ENCODE results near the gene RREB1.
"Not testable (repeated sequence)": the region's sequence is repeated elsewhere in the genome, so short reads cannot be mapped to it uniquely, and the experiment has no call there.

Gene RREB1

DNA sequence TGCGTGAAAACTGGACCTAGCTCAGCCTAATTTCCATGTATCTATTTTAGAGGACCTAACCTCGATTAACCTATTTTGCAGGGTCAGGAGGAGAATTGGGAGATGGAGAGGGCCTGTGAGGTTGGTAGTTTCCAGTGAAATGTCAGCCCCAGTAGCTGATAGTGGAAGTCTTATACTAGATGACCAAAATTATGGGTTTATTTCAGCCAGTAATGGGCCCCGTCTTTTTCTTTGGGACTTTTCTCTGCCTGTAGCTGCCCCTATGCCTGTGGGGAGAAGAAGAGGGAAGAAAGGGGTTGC, 37.8 kb downstream of the RREB1 start:
- FAIRE-seq = no peak

DNA sequence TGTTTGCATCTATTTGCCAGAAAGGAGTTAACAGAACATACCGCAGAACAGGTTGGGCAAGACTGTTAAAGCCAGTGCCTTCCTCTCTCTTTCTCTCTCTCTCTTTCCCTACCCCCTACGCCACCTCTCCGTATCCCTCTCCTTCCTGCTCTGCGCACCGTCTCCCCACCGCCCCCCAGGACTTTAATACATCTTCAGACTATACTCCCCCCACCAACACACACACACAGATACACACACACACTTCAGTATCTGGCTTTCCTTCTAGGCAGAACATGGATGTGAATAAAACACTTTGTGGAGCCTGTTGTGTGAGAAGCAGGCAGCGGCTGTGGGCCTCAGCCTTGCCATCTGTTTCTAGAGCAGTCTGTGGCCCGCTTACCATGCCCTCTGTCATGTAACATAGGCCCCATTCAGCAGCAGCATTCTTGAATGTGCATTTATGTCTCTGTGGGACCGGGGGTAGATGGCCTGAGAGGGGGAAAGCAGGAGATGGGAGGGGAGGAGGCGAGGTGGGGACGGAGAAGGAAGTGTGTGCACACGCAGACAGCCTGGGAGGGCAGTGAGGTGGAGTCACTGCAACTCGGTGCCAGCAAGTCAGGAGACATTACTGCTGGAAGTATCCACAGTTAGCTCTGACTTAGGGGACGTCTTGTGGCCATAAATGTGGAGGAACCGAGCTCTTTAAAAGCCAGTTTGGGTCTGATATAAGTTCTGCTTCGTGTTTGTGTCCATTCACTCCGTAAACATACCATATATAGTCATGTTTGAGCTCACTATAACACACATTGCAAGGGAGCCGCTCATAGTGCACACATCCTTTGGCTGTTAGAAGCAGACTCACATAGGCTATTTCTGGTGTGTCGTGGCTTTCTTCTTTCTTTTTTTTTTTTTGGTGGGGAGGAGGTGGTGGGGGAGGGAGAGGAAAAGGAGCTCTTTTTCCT, 38.4 kb downstream of the RREB1 start:
- no peak for FAIRE-seq

DNA sequence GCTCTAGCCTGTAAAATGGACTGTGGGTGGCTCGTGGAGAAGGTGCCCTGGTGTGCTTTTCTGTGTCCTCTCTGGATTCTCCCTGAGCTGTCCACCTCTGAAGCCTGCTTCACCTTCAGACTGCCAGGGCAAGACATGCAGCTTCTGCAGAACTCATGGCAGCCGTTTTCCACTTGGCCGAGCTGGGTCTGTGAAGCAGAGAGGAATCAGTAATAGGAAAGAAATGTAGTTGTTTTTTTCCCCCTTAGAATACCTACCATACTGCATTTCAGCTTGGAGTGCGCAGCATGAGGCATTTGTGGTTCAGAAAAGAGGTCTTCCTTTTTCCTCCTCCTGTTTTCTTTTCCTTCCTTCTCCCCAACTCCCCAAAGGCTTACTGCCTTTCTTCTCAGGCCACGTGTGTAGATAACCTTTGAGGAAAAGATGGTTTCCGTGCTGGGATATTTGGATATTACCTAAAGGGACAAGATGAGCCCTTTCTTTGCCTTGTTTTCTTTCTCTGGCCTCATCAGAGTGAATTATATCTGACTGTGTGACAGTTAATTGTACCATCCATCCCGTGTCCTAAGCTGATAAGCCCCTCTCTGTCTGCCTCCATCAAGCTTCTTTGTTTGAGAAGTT, 39.4 kb downstream of the RREB1 start:
- no peak for FAIRE-seq

DNA sequence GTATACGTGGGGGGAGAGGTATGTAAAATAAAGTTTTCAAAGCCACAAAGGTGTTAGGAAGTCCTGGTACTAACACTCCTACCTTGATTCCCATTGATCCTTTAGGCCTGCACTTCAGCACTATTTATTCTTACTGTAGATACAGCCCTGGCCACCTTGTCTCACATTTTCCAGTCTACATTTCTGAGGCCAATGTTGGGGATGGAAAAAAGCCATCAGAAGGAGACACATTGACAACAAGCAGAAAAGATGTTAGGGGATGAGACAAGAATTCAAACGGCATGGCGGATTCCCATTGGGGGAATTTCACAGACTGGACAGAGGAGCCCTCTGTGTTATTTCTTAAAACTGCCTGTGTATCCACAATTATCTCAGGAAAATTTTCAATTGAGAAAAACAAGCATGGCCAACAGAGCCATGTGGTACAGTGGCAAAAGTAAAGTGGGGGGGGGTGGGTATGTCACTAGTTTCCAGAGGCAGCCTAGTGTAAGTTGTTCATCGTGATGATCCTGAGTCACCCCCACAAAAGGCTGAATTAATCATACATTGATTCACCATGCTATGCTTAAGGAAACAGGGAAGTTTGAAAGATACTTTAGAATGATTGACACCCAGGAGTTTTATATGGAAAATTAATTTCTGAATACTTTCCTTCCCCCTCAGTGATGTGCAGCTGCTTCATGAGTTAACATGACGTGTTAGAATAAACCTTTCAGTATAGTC, 40.5 kb downstream of the RREB1 start:
- FAIRE-seq = no peak

DNA sequence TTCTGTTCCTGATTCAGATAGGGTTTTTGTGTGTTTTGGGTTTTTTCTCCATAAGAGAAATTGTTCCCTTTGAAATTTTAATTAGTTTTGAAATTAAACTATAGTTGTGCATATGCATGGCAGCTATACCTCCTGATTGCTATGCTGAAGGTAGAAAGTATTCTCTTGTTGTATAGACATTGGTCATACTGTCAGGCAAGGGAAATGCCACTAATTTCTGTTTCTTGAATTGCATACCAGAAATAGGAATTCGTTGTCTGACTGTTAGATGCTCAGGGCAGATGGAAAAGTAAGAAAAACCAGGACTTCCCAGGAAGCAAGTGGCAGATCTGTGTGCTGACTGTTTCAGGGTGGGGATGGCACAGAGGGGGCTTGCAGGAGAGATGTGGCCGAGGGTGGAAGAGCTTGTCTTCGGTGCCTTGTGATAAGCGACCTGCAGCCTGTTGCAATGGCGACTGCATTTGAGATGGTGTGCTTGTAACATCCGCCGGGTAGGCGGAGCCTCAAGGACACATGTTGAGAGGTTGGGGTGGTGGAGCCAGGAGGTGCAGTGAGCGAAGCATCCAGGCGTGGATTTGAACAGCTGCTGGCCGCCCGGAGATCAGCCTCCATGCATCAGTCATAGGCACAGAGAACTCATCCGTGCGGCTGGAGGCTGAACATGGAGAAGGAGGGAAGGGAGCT, 42.8 kb downstream of the RREB1 start:
- FAIRE-seq = no peak

DNA sequence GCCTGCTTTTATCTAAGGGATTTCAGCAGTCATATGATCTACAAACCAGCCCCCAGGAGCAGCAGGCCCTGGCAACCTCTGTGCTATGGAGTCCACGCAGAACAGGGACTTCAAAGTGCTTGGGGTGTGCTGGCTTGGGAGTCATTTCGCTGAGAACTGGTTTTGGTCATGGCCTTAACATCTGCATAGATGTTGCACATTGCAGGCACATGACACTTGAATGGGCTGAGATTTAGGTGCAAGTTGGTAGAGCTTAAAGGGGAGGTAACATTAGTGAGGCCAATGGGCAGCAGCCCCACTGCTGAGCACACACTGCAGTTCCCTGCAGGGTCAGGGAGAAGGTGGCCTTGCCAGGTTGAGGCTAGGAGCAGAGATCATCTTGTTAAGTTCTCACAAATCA, 43.6 kb downstream of the RREB1 start:
- no peak for FAIRE-seq

DNA sequence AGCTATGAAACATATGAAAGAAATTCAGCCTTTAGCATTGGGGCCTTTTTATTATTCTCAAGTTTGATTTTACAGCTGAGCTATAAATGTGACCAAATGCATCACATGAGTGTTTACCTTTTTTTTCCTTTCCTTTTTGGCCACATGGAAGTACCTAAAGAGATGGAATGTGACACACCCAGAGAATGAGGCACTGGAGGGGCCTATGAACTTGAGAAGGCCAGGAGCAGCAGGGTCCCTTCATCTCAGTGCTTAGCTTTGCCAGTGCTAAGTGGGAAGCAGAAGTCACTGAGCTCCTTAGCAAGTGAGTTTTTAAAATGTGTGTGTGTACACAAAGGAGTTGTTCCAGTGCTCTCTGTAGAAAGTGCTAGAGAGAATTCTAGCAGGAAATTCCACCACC, 44.7 kb downstream of the RREB1 start:
- no peak for FAIRE-seq

DNA sequence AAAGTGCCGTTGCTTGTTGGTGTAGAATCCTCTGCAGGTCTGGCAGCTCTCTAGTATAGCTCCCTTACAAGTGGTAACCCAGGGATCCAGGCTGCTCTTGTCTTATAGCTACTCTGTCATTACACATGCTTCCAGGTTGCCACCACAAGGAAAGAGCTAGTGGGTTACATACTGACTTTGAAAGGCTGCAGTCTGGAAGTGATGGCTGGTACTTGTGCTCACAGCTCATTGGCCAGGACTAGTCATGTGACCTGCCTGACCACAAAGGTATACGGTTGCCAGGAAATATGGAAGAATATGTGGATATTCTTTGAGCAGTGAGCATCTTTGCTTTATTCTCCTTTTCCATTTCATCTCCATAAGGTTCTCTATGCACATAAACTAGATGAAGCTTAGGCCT, 46.0 kb downstream of the RREB1 start:
- FAIRE-seq = no peak

DNA sequence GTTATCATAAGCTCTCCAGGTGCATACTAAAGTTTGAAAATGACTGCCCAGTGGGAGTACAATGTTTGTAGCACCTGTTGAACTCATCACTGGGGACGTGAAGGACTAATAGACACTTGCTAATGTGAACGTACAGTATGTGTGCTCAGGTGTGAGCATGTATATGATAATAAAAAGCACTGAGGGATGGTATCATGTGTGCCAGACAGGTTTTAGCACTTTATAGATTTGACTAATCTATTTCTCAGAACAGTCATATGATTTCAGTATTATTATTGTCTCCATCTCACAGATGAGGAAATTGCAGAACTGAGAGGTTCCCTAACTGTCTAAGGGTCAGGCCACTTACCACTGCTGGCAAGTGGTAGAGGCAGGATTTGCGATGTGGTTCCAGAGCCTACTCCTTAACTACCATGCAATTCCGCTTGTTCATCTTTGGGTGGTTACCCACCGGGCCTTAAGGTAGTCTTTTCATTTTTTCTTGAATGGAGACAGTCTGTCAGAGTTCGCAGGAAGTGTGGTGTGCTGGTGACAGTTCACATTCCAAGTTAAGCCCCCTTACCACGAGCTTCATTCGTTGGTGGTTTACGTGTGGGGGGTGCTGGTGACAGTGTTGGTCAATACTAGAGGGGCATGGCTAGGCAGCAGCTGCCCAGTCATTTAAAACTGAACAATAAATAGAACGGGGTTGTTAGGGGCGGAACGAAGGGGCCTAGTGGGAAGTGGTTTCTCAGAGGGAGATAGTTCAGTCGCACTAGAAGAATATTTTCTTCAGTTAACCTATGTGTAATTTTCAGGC, 46.8 kb downstream of the RREB1 start:
- no peak for FAIRE-seq

DNA sequence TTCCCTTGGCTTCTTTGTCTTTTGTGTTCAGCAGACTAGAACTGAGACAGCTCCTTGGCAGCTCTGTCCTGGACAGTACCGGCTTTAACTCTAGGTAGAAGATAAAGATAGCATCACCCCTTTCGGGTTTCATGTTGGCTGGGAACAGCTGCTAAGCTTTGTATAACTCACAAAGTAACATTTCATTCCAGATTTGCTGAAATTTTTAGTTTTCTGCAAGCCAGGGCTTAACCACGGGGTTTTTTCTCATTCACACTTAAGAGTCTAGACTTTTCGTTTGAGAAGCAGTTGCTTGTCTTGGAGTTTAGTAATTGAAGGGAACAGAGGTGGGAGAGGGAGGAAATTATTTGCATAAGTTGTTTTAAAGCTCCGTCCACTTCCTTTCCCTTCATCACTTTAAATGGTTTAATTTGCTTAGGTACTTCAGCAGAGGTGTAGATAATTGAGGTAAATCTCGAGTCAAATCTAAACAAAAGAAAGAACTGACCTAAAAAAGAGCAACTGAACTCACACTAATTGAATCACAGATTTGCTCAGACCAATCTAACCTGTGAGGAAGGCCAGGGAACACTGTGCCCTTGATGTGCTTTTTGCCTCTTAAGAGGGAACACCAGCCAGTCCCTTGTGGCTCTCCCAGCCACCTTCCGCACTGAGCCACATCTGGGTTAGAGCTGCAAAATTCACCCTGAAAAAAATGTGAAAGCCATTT, 48.3 kb downstream of the RREB1 start:
- no peak for FAIRE-seq

DNA sequence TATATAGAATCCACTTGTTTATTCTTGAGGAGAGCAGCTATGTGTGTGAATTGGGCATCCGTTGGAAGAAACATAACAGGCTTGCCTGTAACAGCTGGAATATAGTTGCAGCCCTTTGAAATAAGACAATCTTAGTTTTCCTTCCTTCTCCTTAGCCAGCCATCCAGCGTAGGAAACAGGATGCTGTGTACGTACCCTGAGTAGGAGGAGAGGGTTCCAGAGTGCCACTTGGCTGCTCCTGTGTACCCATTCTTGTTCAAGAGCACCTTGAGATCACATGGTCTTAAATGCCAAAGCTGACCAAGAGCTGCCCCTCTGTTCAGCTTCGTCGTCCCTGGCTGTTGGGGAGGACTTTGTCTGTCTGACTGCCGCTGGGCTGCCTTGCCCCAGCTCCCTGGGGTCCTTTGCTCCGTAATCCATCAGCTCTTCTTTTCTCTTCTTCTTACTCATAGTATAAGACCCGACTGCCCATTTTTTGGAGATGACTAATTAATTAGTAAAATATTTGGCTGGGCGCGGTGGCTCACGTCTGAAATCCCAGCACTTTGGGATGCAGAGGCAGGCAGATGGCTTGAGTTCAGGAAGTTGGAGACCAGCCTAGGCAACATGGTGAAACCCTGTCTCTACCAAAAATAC, 49.0 kb downstream of the RREB1 start:
- FAIRE-seq = no peak

DNA sequence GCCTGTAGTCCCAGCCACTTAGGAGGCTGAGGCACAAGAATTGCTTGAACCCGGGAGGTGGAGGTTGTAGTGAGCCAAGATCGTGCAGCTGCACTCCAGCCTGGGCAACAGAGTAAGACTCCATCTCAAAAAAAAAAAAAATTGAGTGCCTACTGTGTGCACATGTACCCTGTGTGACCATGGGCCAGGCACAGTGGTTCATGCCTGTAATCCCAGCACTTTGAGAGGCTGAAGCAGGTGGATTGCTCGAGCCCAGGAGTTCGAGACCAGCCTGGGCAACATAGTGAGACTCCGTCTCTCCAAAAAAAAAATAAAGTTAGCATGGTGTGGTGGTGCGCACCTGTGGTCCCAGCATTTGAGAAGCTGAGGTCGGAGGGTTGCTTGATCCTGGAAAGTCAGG, 49.5 kb downstream of the RREB1 start:
- FAIRE-seq = not testable (repeated sequence)

DNA sequence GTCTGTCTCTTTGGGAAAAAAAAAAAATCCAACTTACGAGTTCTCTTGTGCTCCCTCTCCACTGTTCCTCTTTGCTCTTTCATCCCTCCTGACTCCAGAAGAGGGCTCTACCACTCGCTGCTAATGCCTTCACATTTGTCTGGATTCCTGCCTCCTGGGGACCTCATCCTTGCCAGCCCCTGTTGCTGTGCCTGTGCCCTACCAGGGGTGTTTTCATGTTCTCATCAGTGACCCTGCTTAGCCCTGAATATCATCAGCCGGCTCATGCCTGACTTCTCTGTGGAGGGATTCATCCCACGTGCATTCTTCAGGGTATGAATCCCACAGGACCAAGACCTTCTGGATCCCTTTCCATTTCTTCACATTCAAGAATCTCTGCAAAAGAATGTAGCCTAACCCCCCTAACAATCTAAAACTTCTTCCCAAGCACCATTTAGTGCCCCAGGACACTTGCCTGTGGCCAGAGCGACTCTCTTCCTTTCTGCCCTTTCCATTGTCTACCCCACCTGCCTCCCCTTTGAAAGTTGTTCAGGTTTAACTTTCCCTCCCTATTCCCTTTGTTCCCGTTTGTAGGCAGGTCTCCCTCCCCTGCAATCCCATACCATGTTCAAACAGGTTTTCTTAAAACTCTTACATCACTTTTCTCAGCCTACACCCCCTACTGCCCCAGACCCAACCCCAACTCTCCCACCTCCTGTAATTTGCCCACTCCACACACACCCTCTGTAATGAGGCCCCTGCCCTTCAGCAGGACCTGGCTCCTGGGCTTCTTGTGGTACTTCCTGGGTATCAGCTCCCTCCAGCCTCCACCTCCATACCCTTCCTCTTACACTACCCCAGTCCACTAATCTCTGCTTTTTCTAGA, 50.2 kb downstream of the RREB1 start:
- FAIRE-seq = no peak

DNA sequence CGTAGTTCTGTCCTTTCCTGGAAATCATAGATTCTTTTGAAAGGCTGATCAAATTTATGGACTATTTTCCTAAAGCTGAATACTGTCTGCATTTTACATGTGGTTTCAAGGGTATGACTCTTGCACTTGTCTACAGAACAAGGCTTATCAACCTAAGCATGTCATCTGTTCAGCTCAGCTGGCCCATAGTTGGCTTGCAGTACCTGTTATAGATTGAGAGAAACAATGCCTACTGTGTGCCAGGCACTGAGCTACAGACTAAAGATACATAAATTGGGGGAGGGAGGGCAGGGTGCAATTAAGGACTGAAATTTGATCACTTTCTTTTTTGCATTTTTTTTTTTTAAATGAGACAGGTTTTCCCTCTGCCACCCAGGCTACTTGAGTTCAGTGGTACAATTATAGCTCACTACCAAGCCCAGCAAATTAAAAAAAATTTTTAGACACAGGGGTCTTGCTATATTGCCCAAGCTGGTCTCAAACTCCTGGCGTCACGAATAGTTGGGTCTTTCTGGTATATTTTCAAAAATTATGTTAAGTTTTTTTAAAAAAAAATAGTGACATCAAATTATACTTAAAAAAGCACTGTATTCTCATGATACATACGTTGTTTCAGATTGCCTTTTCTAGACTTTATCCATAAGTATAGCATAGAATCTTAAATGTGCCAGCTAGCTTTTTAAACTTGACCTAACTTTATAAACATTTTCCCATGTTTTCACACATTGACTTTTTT, 52.2 kb downstream of the RREB1 start:
- no peak for FAIRE-seq

DNA sequence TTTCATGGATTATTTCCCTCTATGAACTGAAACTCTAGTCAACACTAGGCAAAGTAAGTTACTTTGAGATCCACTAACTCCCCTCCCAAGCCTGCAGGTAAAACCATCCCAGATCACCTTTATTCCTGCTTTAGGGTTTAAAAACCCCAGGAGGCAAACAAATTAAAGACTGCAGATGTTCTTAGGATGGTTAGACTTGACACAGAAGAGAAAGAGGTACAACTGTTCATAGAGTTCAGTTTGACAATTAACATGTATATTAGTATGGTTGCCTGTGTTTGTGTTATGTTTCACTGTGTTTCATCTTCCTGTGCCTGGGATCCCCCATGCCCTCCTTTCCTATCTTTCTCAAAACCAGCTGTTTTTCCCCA, 53.5 kb downstream of the RREB1 start:
- no peak for FAIRE-seq

DNA sequence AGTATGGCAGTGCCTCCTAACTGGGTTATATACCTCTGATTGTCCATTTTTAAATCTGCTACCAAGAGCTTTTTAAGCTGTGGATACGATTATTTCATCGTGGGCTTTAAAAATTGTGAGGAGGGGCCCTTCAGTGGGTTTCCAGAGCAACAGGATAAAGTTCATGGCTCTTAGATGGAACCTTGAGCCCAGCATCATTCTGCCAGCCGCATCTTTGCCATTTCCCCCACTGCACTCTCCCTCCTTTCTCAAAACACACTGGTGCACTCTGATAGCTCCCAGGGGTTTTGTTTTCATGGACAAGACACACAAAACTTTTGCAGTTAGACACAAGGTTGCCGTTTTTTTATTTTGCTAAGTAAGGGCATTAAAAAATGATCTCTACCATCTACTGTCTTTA, 54.1 kb downstream of the RREB1 start:
- no peak for FAIRE-seq

DNA sequence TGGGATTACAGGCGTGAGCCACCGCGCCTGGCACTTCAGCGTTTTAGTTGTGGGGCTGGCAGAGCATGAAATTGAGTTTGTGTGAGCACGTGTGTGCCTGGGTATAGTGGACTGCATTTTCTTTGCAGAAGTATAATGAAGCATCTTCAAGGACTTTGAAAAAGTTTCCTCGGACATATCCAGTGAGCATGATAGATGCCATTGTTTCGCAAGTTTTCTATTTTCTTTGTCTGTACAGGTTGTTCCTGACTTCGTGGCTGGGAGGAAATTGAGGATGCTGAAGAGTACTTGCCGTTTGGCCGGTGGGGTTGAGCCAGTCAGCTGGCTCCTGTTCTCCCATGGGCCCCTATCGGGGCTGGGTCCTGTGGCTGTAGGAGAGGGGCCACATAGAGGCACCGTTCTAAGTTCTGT, 55.9 kb downstream of the RREB1 start:
- no peak for FAIRE-seq

DNA sequence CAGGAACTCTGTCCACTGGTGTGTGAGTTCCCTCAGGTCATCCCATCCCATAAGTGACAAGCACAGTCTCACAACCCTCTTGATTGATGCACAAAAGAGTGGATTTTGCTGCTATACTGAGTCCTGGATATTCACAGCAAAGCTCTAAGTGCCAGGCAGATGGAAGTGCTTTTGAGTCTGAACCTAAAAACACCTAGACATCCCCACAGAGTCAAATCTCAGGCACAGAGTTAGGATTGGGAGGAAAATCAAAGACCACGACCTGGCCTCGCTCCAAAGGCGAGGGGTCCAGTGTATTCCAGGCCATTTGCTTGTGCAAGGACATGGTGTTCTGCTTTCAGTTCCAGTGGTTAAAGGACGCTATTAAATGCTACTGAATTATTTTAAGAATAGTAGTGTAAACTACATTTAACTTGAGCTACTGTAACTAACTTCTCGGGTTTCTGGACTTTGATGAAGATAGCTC, 56.8 kb downstream of the RREB1 start:
- no peak for FAIRE-seq

Measured in G401.6 (cell line).